Astrocyte (in vitro differentiated cells and primary cell): ENCODE data around the gene TRABD2A.

ENCODE experiments used
- EZH2 ChIP-seq: IDR thresholded peaks from 2 replicates; pipeline ENCODE4 v1.6.1; 2012; ENCODE audit warnings: mild to moderate bottlenecking, low read length, inconsistent platforms; ENCODE audit not compliant: insufficient read depth
- TF ChIP-seq, protein P1 (sequence below): IDR thresholded peaks from 2 replicates; pipeline ENCODE4 v1.5.1; 2011; ENCODE audit warnings: low read depth, mild to moderate bottlenecking, inconsistent platforms, low read length, moderate library complexity; ENCODE audit not compliant: insufficient read depth

DNA sequence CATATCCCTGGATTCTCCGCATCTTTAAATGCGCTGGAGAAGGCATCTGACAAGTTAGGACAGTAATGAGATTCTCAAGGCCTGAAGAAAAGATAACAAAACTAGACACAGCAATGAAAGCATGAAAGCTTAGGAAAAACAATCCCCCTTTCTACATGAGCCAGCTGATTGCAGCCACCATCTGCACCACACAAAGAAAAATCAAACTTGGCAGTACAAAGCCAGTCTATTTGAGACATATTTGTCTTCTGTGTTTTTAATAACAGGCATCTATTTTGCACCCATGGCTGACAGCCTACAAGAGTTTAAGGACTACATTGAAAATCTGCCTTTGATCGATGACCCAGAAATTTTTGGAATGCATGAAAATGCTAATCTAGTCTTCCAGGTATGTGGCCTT lies 83.6 kb downstream of the TRABD2A start:
- TF ChIP-seq EZH2 = no peak
- TF ChIP-seq, protein P1, sequence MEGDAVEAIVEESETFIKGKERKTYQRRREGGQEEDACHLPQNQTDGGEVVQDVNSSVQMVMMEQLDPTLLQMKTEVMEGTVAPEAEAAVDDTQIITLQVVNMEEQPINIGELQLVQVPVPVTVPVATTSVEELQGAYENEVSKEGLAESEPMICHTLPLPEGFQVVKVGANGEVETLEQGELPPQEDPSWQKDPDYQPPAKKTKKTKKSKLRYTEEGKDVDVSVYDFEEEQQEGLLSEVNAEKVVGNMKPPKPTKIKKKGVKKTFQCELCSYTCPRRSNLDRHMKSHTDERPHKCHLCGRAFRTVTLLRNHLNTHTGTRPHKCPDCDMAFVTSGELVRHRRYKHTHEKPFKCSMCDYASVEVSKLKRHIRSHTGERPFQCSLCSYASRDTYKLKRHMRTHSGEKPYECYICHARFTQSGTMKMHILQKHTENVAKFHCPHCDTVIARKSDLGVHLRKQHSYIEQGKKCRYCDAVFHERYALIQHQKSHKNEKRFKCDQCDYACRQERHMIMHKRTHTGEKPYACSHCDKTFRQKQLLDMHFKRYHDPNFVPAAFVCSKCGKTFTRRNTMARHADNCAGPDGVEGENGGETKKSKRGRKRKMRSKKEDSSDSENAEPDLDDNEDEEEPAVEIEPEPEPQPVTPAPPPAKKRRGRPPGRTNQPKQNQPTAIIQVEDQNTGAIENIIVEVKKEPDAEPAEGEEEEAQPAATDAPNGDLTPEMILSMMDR = no peak
